Sigmoid colon (tissue), 4 donors: ENCODE measurements around the gene UQCC5.

Experiments
- CTCF ChIP-seq, 4 experiments: fragments of 450-650 bp in 3 of 4; fragments of 200-600 bp in 1 of 4; IDR thresholded peaks; one replicate each; pipeline ENCODE4 v1.5.1; 2016 to 2019; ENCODE audit warnings: antibody characterized with exemption in 4 of 4, mild to moderate bottlenecking in 3 of 4, moderate library complexity in 2 of 4
- POLR2AphosphoS5 ChIP-seq, 4 donors: sonication (generic); formaldehyde crosslinking; IDR thresholded peaks; one replicate each; pipeline ENCODE4 v1.6.1; 2017; ENCODE audit warnings: antibody characterized with exemption in 4 of 4

GRCh38 chr3:52570076-52570475, 33.7 kb downstream of the UQCC5 start:
- TF ChIP-seq CTCF (IDR thresholded peaks at IDR 0.05) (no peak), POLR2AphosphoS5 (IDR thresholded peaks at IDR 0.05) (no peak)
